ENCODE measurements around the gene HNRNPA3. TPM values are rescaled to one million over a fixed set of nuclear protein-coding genes. Genes with fewer than 3 reads are reported as not detected.

HNRNPA3 gene
- polyA plus RNA-seq, 1 donor = 304 TPM

- DNase-seq = no peak
- Histone ChIP-seq H3K36me3 (ENCODE audit: control insufficient read depth, insufficient read depth, low read length) (no peaks in the 10 kb centered on the region), H3K27ac (ENCODE audit: low read length) (peak overlapping the region; percentile 82), H3K27me3 (ENCODE audit: control insufficient read depth, insufficient read depth, low read length) (no peaks in the 10 kb centered on the region), H3K4me1 (ENCODE audit: control insufficient read depth, insufficient read depth, low read length) (peaks cover 13% of the 10 kb centered on the region), H3K4me3 (ENCODE audit: low read length) (no peak overlapping the region), H3K9me3 (ENCODE audit: control insufficient read depth, low read depth, low read length) (no peaks in the 10 kb centered on the region)
- WGBS (ENCODE audit: insufficient coverage, low lambda C conversion rate) = 75% methylated on average over 1 of the region's 1 CpG
Observed at GRCh38 chr2:177271981-177272666, 59.5 kb downstream of the HNRNPA3 start.

- H3K36me3 ChIP-seq (ENCODE audit: control insufficient read depth, insufficient read depth, low read length) = no peaks in the 10 kb centered on the region
- H3K4me1 ChIP-seq (ENCODE audit: control insufficient read depth, insufficient read depth, low read length) = peaks cover 10% of the 10 kb centered on the region
- no peak overlapping the region for H3K4me3 ChIP-seq (ENCODE audit: low read length)
- WGBS (ENCODE audit: insufficient coverage, low lambda C conversion rate) = 70% methylated on average over 2 of the region's 2 CpGs
- DNase-seq = no peak
- H3K27me3 ChIP-seq (ENCODE audit: control insufficient read depth, insufficient read depth, low read length) = no peaks in the 10 kb centered on the region
- peak overlapping the region; percentile 82 for H3K27ac ChIP-seq (ENCODE audit: low read length)
- H3K9me3 ChIP-seq (ENCODE audit: control insufficient read depth, low read depth, low read length) = no peaks in the 10 kb centered on the region
Observed at GRCh38 chr2:177272765-177273164, 60.2 kb downstream of the HNRNPA3 start.

GRCh38 chr2:177273408-177273807 lies 60.8 kb downstream of the HNRNPA3 start:
- Histone ChIP-seq H3K9me3 (ENCODE audit: control insufficient read depth, low read depth, low read length) (no peaks in the 10 kb centered on the region), H3K27ac (ENCODE audit: low read length) (peak overlapping the region; percentile 82), H3K4me1 (ENCODE audit: control insufficient read depth, insufficient read depth, low read length) (peaks cover 7% of the 10 kb centered on the region), H3K36me3 (ENCODE audit: control insufficient read depth, insufficient read depth, low read length) (no peaks in the 10 kb centered on the region), H3K27me3 (ENCODE audit: control insufficient read depth, insufficient read depth, low read length) (no peaks in the 10 kb centered on the region), H3K4me3 (ENCODE audit: low read length) (no peak overlapping the region)
- 20% methylated on average over 1 of the region's 3 CpGs for WGBS (ENCODE audit: insufficient coverage, low lambda C conversion rate)
- DNase-seq = peak; percentile 61 to 89

Other genes with a start within 250 kb of the HNRNPA3 start
- gene NFE2L2, start 51.9 kb downstream of the HNRNPA3 start, polyA plus RNA-seq = 86.4 TPM
- gene AGPS, start 180.0 kb downstream of the HNRNPA3 start, polyA plus RNA-seq = 24.2 TPM